Keratinocyte (primary cell): Measurements from ENCODE around the gene UNC13C. TPM values are rescaled to one million over a fixed set of nuclear protein-coding genes. Genes with fewer than 3 reads are reported as not detected.

Source experiments
- DNase-seq: peaks from one replicate; pipeline ENCODE4 v3.0.0-alpha.2; 2011; ENCODE audit warnings: low read depth, missing footprints, low spot score
- FAIRE-seq: peaks from 2 replicates; lab custom pipeline; 2011; peaks lifted over from hg19 to GRCh38; lab: Jason Lieb, UNC
- H2AFZ ChIP-seq: 2 replicates; pipeline ENCODE4 v1.6.0; 2012; ENCODE audit warnings: low read length, control low read depth, inconsistent platforms; ENCODE audit not compliant: control insufficient read depth
- H3K27ac ChIP-seq: 2 replicates; pipeline ENCODE4 v1.5.1; 2011; ENCODE audit warnings: low read length; ENCODE audit not compliant: control insufficient read depth, insufficient read depth
- H3K27me3 ChIP-seq: 3 replicates; pipeline ENCODE4 v1.6.0; 2011; ENCODE audit warnings: low read length; ENCODE audit not compliant: control insufficient read depth, insufficient read depth; ENCODE audit errors: extremely low read depth
- H3K36me3 ChIP-seq, 2 experiments: 2 replicates in 1 of 2; 3 replicates in 1 of 2; pipeline ENCODE4 v1.5.1; 2011; ENCODE audit warnings: low read length in 2 of 2, mild to moderate bottlenecking in 1 of 2; ENCODE audit not compliant: control insufficient read depth in 2 of 2, insufficient read depth in 2 of 2; ENCODE audit errors: extremely low read depth in 1 of 2
- H3K4me1 ChIP-seq: 3 replicates; pipeline ENCODE4 v1.5.1; 2011; ENCODE audit warnings: low read length; ENCODE audit not compliant: control insufficient read depth, insufficient read depth; ENCODE audit errors: extremely low read depth
- H3K4me2 ChIP-seq: 3 replicates; pipeline ENCODE4 v1.6.0; 2011; ENCODE audit warnings: low read depth, low read length; ENCODE audit not compliant: control insufficient read depth, insufficient read depth; ENCODE audit errors: extremely low read depth
- H3K4me3 ChIP-seq, 3 experiments: fragments of 200-600 bp in 1 of 3; sonication (generic) in 1 of 3; 2 replicates in 2 of 3; 3 replicates in 1 of 3; pipeline ENCODE4 v1.5.1; 2011 to 2016; ENCODE audit warnings: low read length in 3 of 3, mild to moderate bottlenecking in 3 of 3, control low read depth in 2 of 3, inconsistent platforms in 1 of 3, low read depth in 1 of 3, mixed read lengths in 1 of 3, mixed run types in 1 of 3, moderate library complexity in 1 of 3; ENCODE audit not compliant: control insufficient read depth in 2 of 3, insufficient read depth in 2 of 3; ENCODE audit errors: extremely low read depth in 1 of 3
- H3K79me2 ChIP-seq: 2 replicates; pipeline ENCODE4 v1.6.0; 2012; ENCODE audit warnings: low read length; ENCODE audit not compliant: control insufficient read depth, insufficient read depth
- H3K9ac ChIP-seq: 3 replicates; pipeline ENCODE4 v1.6.0; 2011; ENCODE audit warnings: low read length; ENCODE audit not compliant: control insufficient read depth, insufficient read depth; ENCODE audit errors: extremely low read depth
- H3K9me1 ChIP-seq: 3 replicates; pipeline ENCODE4 v1.6.0; 2011; ENCODE audit warnings: low read length; ENCODE audit not compliant: control insufficient read depth, insufficient read depth; ENCODE audit errors: extremely low read depth
- H3K9me3 ChIP-seq: 2 replicates; pipeline ENCODE4 v1.5.1; 2012; ENCODE audit warnings: low read depth, low read length; ENCODE audit not compliant: control insufficient read depth
- H4K20me1 ChIP-seq: 3 replicates; pipeline ENCODE4 v1.6.0; 2011; ENCODE audit warnings: low read length; ENCODE audit not compliant: control insufficient read depth, insufficient read depth; ENCODE audit errors: extremely low read depth
- EZH2 ChIP-seq: IDR thresholded peaks from one replicate; pipeline ENCODE4 v1.6.1; 2012; ENCODE audit warnings: inconsistent platforms, mild to moderate bottlenecking, low read length, moderate library complexity
- dilution Hi-C: fragments of 300-500 bp; cut with MboI; formaldehyde crosslinking; loops from one replicate; pipeline ENCODE4 v1.7.0; 2020; ENCODE audit warnings: low sequenced_read_pairs; ENCODE audit not compliant: extremely low pct_ligation_motif_present
- polyA plus RNA-seq, 5 experiments: library from polyadenylated mRNA; depleted of rRNA in 3 of 5; stranded (reverse) in 3 of 5; stranded (forward) in 1 of 5; unstranded in 1 of 5; fragments of >200 nt; gene quantifications; 1 replicate in 1 of 5; 2 replicates in 3 of 5; 3 replicates in 1 of 5; pipeline versions ENCODE4 v1.2.1 to v1.2.3, GENCODE V29; 2011 to 2012; ENCODE audit warnings: missing spikeins in 2 of 5, low read depth in 1 of 5, low replicate concordance in 1 of 5
- TF ChIP-seq, protein P1 (sequence below), 3 experiments: IDR thresholded peaks in 1 of 3; conservative IDR thresholded peaks in 1 of 3; optimal IDR thresholded peaks in 1 of 3; 2 replicates in 2 of 3; 3 replicates in 1 of 3; pipeline versions ENCODE3 to v1.5.1; 2011; ENCODE audit warnings: low read length in 3 of 3, mild to moderate bottlenecking in 3 of 3, moderate library complexity in 2 of 3, control low read depth in 1 of 3, inconsistent platforms in 1 of 3; ENCODE audit not compliant: insufficient read depth in 2 of 3; ENCODE audit errors: extremely low read depth in 1 of 3

UNC13C gene
- polyA plus RNA-seq, 1 donor (not counting 4 experiments of a cell fraction or from before 2014, with no cell fraction given), result not detected

- no peak for TF ChIP-seq EZH2
- TF ChIP-seq, protein P1, sequence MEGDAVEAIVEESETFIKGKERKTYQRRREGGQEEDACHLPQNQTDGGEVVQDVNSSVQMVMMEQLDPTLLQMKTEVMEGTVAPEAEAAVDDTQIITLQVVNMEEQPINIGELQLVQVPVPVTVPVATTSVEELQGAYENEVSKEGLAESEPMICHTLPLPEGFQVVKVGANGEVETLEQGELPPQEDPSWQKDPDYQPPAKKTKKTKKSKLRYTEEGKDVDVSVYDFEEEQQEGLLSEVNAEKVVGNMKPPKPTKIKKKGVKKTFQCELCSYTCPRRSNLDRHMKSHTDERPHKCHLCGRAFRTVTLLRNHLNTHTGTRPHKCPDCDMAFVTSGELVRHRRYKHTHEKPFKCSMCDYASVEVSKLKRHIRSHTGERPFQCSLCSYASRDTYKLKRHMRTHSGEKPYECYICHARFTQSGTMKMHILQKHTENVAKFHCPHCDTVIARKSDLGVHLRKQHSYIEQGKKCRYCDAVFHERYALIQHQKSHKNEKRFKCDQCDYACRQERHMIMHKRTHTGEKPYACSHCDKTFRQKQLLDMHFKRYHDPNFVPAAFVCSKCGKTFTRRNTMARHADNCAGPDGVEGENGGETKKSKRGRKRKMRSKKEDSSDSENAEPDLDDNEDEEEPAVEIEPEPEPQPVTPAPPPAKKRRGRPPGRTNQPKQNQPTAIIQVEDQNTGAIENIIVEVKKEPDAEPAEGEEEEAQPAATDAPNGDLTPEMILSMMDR (optimal IDR thresholded peaks at IDR 0.05 in 1 of 3, IDR thresholded peaks at IDR 0.05 in 1 of 3, conservative IDR thresholded peaks at IDR 0.05 in 1 of 3; ENCODE audit: extremely low read depth in 1 of 3, insufficient read depth in 2 of 3, low read length in 3 of 3), result no peak
- no peaks in the 10 kb centered on the region for H3K79me2 ChIP-seq
- dilution Hi-C loops, result no loop called here
- no peaks in the 10 kb centered on the region for H3K27me3 ChIP-seq
- no peak overlapping the region for H3K9ac ChIP-seq
- no peaks in the 10 kb centered on the region for H3K36me3 ChIP-seq
- H3K9me1 ChIP-seq, result no peaks in the 10 kb centered on the region
- H3K27ac ChIP-seq, result no peak overlapping the region
- H3K4me3 ChIP-seq, result no peak overlapping the region
- FAIRE-seq (no peak), DNase-seq (no peak)
- no peaks in the 10 kb centered on the region for H3K4me1 ChIP-seq
- H3K4me2 ChIP-seq, result no peak overlapping the region
- H2AFZ ChIP-seq, result no peak overlapping the region
- H4K20me1 ChIP-seq, result no peaks in the 10 kb centered on the region
- H3K9me3 ChIP-seq, result no peaks in the 10 kb centered on the region
Observed at GRCh38 chr15:54364961-54365360, 386.7 kb downstream of the UNC13C start.

- H3K9me1 ChIP-seq, result no peaks in the 10 kb centered on the region
- dilution Hi-C loops, result no loop called here
- no peaks in the 10 kb centered on the region for H3K9me3 ChIP-seq
- no peaks in the 10 kb centered on the region for H3K4me1 ChIP-seq
- no peaks in the 10 kb centered on the region for H3K27me3 ChIP-seq
- no peak overlapping the region for H3K9ac ChIP-seq
- H3K36me3 ChIP-seq, result no peaks in the 10 kb centered on the region
- no peak for DNase-seq
- H3K79me2 ChIP-seq, result no peaks in the 10 kb centered on the region
- no peak overlapping the region for H3K27ac ChIP-seq
- H4K20me1 ChIP-seq, result no peaks in the 10 kb centered on the region
- no peak overlapping the region for H3K4me2 ChIP-seq
- no peak for FAIRE-seq
- no peak overlapping the region for H3K4me3 ChIP-seq
- H2AFZ ChIP-seq, result no peak overlapping the region
- TF ChIP-seq, protein P1 (optimal IDR thresholded peaks at IDR 0.05 in 1 of 3, IDR thresholded peaks at IDR 0.05 in 1 of 3, conservative IDR thresholded peaks at IDR 0.05 in 1 of 3; ENCODE audit: extremely low read depth in 1 of 3, insufficient read depth in 2 of 3, low read length in 3 of 3), result no peak
- TF ChIP-seq EZH2, result no peak
Observed at GRCh38 chr15:54373332-54373731, 395.1 kb downstream of the UNC13C start.
